LNCaP clone FGC (cell line): Measurements from ENCODE around the gene CTAG1A.
"Not testable (repeated sequence)": the region's sequence is repeated elsewhere in the genome, so short reads cannot be mapped to it uniquely, and the experiment has no call there.

Experiments used
- DNase-seq: peaks from one replicate; pipeline ENCODE4 v3.0.0-alpha.2; 2011; ENCODE audit warnings: low read depth
- H3K4me3 ChIP-seq: 2 replicates; pipeline ENCODE4 v1.5.1; 2011; ENCODE audit warnings: mild to moderate bottlenecking, low read depth, low read length, control low read depth
- CTCF ChIP-seq: IDR thresholded peaks from 2 replicates; pipeline ENCODE4 v1.5.1; 2012; ENCODE audit warnings: mild to moderate bottlenecking; ENCODE audit not compliant: control insufficient read depth, insufficient read depth; ENCODE audit errors: extremely low read depth

CTAG1A gene

GRCh38 chrX:154562295-154562694 is 22.6 kb upstream of the CTAG1A start:
- DNase-seq, H3K4me3 ChIP-seq: not testable (repeated sequence)

- not testable (repeated sequence) for DNase-seq, H3K4me3 ChIP-seq
Observed at GRCh38 chrX:154570361-154570760, 14.6 kb upstream of the CTAG1A start.

GRCh38 chrX:154573061-154573460 is 11.9 kb upstream of the CTAG1A start:
- H3K4me3 ChIP-seq, DNase-seq: not testable (repeated sequence)

GRCh38 chrX:154575076-154575475 is 9.9 kb upstream of the CTAG1A start:
- DNase-seq, H3K4me3 ChIP-seq: not testable (repeated sequence)

- H3K4me3 ChIP-seq, DNase-seq: not testable (repeated sequence)
Observed at GRCh38 chrX:154582994-154583393, 1.9 kb upstream of the CTAG1A start.

- DNase-seq, H3K4me3 ChIP-seq: not testable (repeated sequence)
Observed at GRCh38 chrX:154590415-154590814, 5.5 kb downstream of the CTAG1A start.

- DNase-seq = no peak
Observed at GRCh38 chrX:154592505-154592904, 7.6 kb downstream of the CTAG1A start.

GRCh38 chrX:154593201-154593600 is 8.3 kb downstream of the CTAG1A start:
- H3K4me3 ChIP-seq = no peak overlapping the region
- DNase-seq = no peak
- TF ChIP-seq CTCF = no peak

More at GRCh38 chrX:154592505-154592904, 7.6 kb downstream of the CTAG1A start:
- H3K4me3 ChIP-seq = no peak overlapping the region
- no peak for TF ChIP-seq CTCF

- no peak for TF ChIP-seq CTCF
- no peak overlapping the region for H3K4me3 ChIP-seq
- DNase-seq = no peak
Observed at GRCh38 chrX:154594491-154594890, 9.6 kb downstream of the CTAG1A start.

GRCh38 chrX:154595559-154596249 is 10.8 kb downstream of the CTAG1A start:
- no peak overlapping the region for H3K4me3 ChIP-seq
- no peak for DNase-seq
- TF ChIP-seq CTCF = no peak
